ENCODE measurements around the gene TRMT112.

Gene TRMT112

GRCh38 chr11:64288353-64288750 lies 29.0 kb downstream of the TRMT112 start:
- DNase-seq (ENCODE audit: low read depth in 2 of 2), result no peak
- no peak overlapping the region for H3K4me3 ChIP-seq (replicated peaks in 1 of 2; ENCODE audit: low read depth in 2 of 2, low read length in 2 of 2)
- no peak for TF ChIP-seq CTCF (IDR thresholded peaks at IDR 0.05; ENCODE audit: low read depth, low read length)

- no peak for TF ChIP-seq CTCF (IDR thresholded peaks at IDR 0.05; ENCODE audit: low read depth, low read length)
- H3K4me3 ChIP-seq (replicated peaks in 1 of 2; ENCODE audit: low read depth in 2 of 2, low read length in 2 of 2), result no peak overlapping the region
- DNase-seq (ENCODE audit: low read depth in 2 of 2), result no peak
Measured at GRCh38 chr11:64287676-64288352, 29.5 kb downstream of the TRMT112 start.

DNA sequence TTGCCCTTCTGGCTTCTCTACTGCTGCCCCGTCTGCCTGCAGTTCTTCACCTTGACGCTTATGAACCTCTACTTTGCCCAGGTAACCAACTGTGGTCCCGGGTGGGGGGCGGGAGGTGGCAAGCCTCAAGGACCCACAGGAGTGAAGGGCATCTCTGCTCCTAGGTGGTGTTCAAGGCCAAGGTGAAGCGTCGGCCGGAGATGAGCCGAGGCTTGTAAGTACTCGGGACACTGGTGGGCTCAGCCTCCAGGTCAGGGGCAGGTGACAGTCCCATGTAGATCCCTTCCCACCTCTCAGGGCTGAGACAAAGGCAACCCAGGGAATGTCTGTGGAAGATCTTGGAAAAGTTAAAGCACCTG lies 30.6 kb downstream of the TRMT112 start:
- H3K4me3 ChIP-seq (replicated peaks in 1 of 2; ENCODE audit: low read depth in 2 of 2, low read length in 2 of 2), result no peak overlapping the region
- no peak for DNase-seq (ENCODE audit: low read depth in 2 of 2)
- TF ChIP-seq CTCF (IDR thresholded peaks at IDR 0.05; ENCODE audit: low read depth, low read length), result no peak

DNA sequence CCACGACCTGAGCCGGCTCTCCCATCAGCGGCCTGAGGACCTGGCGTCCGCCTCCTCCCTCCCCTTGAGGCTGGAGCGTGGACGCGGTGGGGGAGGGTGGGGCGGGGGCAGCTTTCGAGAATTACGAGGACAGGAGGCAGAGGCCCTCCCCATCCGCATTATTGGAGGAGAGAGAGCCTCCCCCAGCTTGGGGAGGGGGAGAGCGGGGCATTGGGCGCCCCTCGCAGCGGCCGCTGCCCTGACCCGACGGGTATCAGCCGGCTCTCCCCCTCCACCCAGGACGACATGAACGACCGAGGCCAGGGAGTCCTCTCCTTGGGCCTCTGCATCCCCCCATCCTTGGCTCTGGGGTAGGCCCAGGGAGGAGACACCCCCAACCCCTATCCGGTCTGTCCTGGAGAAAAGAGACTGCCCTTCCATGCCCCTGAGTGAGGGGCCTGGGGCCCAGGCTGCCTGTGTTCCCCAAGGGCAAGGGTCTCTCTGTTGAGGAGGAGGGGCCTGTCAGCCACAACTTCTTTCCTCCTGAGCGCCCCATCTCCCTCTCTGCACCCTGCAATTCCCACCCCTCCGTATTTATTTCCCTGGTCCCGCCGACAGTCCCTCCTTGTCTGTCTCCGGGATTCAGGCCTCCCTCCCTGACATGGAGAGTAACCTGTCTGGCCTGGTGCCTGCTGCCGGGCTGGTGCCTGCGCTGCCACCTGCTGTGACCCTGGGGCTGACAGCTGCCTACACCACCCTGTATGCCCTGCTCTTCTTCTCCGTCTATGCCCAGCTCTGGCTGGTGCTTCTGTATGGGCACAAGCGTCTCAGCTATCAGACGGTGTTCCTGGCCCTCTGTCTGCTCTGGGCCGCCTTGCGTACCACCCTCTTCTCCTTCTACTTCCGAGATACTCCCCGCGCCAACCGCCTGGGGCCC lies 31.2 kb downstream of the TRMT112 start:
- no peak for TF ChIP-seq CTCF (IDR thresholded peaks at IDR 0.05; ENCODE audit: low read depth, low read length)
- peak overlapping the region; percentile 68 to 80 for H3K4me3 ChIP-seq (replicated peaks in 1 of 2; ENCODE audit: low read depth in 2 of 2, low read length in 2 of 2)
- no peak for DNase-seq (ENCODE audit: low read depth in 2 of 2)

DNA sequence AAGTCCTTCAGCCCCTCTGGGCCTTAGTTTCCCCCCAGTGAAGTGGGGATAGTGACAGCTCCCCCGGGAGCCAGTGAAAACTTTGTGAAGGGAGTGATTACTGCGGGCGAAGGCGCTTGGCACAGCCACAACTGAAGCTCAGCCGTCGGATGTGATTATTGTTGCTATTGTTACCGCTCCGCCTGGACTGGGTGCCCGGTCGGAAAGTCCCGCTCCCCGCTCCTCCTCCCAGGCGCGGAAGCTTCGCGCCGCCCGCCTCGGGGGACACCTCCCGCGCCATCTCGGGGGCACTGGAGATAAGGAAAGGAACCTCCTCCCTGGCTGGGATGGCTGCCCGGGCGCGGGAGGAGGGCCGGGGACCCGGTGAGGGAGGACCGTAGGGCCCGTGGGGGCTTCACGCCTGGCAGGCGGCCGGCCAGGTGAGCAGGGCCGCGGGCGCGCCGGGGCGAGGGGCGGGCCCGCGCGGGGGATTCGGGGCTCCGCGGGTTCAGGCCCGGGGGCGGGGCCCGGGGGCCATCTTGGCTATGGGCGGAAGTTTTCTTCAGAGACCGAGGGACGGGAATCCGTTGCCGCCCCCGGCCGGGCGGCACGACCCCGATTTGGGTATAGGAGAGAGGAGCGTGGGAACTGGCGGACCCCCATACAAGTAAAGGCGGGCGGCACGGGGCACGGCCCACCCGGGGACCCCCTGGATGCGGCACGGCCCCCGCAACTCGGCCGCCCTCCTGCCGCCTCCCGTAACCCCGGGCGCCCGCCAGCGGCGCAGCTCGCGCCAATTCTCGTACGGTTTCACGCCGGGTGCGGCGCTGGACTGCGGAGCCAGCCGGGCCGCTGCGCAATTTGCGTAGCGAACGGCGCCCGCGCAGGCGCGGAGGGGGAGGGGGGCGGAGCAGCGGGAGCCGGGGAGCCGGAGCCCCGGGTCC lies 32.1 kb downstream of the TRMT112 start, which contains the start of gene GPR137:
Gene GPR137 (plus strand): TSS at position 887 of the 923 bp plus-strand sequence. CDS start 677 bp downstream, outside the sequence.
- H3K4me3 ChIP-seq (replicated peaks in 1 of 2; ENCODE audit: low read depth in 2 of 2, low read length in 2 of 2), result peak within 1 kb of the TSS; percentile 76 to 80
- peak; percentile 71 to 73 for DNase-seq (ENCODE audit: low read depth in 2 of 2)
- TF ChIP-seq CTCF (IDR thresholded peaks at IDR 0.05; ENCODE audit: low read depth, low read length), result no peak
